Activated CD4-positive, alpha-beta T cell treated with anti-CD3 and anti-CD28 coated beads, Interleukin-2, amount 10 ng/mL, durations not matched to agents 7 days and 5 days (primary cell): Measurements from ENCODE around the gene LRRC2. TPM values are rescaled to one million over a fixed set of nuclear protein-coding genes. Genes with fewer than 3 reads are reported as not detected.

Experiments used
- CTCF ChIA-PET: fragments of 350-600 bp; sonication (Branson Sonifier 250); formaldehyde crosslinking; loops from one replicate; lab custom pipeline; 2021; ENCODE audit warnings: antibody characterized with exemption; lab: Charles Lee
- POLR2A ChIA-PET: fragments of 350-600 bp; sonication (Branson Sonifier 250); formaldehyde crosslinking; loops from one replicate; lab custom pipeline; 2021; ENCODE audit warnings: antibody characterized with exemption; lab: Charles Lee
- DNase-seq: peaks from one replicate; pipeline ENCODE4 v3.0.0-alpha.2; 2020
- H3K27ac Mint-ChIP-seq: one replicate; pipeline ENCODE4 v1.8.0; 2021; ENCODE audit warnings: mild to moderate bottlenecking, moderate library complexity, mixed read lengths
- H3K27me3 Mint-ChIP-seq: one replicate; pipeline ENCODE4 v1.8.0; 2021; ENCODE audit warnings: mixed read lengths
- H3K36me3 Mint-ChIP-seq: one replicate; pipeline ENCODE4 v1.8.0; 2021; ENCODE audit warnings: low read depth, mixed read lengths
- H3K4me1 Mint-ChIP-seq: one replicate; pipeline ENCODE4 v1.8.0; 2021; ENCODE audit warnings: mixed read lengths
- H3K4me3 Mint-ChIP-seq: one replicate; pipeline ENCODE4 v1.8.0; 2021; ENCODE audit warnings: mild to moderate bottlenecking, moderate library complexity, mixed read lengths
- H3K9me3 Mint-ChIP-seq: one replicate; pipeline ENCODE4 v1.8.0; 2021; ENCODE audit warnings: mixed read lengths
- total RNA-seq, 2 experiments: library from RNA; stranded (reverse); gene quantifications; one replicate each; pipeline ENCODE4 v1.2.3, GENCODE V29; 2021

LRRC2 gene
- total RNA-seq, 2 experiments from 2014 or later, result 0.27 to 0.29 TPM

DNA sequence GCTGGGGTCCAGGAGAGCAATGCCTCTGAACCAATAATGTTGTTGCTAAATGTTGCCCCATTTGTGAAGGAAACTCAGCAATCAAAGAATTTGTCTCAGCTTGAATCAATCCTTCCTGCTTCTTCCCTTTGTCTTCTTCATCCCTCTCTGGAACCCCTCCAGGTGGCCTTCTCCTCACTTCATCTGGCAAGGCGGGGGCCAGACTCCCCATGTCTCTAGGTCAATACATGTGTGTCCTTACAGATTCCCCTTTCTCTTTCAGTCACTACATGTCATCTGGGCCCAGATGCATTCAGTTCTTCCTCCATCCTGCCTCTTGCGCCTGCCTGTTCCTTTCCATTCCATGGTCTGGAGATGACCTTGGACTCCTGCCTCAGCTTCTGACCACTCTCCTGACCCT is 93.4 kb downstream of the LRRC2 start:
- H3K36me3 Mint-ChIP-seq, result peaks cover 2% of the 10 kb centered on the region
- DNase-seq, result no peak
- ChIA-PET POLR2A (no interaction called here), CTCF (interaction anchor here (1.3 kb wide), 1 partner anchor 16 kb away, joined by 4 read pairs; no protein-coding TSS in a partner anchor)
- no peak overlapping the region for H3K27ac Mint-ChIP-seq
- peaks cover 49% of the 10 kb centered on the region for H3K27me3 Mint-ChIP-seq
- peaks cover 14% of the 10 kb centered on the region for H3K9me3 Mint-ChIP-seq
- no peak overlapping the region for H3K4me3 Mint-ChIP-seq
- H3K4me1 Mint-ChIP-seq, result no peaks in the 10 kb centered on the region

DNA sequence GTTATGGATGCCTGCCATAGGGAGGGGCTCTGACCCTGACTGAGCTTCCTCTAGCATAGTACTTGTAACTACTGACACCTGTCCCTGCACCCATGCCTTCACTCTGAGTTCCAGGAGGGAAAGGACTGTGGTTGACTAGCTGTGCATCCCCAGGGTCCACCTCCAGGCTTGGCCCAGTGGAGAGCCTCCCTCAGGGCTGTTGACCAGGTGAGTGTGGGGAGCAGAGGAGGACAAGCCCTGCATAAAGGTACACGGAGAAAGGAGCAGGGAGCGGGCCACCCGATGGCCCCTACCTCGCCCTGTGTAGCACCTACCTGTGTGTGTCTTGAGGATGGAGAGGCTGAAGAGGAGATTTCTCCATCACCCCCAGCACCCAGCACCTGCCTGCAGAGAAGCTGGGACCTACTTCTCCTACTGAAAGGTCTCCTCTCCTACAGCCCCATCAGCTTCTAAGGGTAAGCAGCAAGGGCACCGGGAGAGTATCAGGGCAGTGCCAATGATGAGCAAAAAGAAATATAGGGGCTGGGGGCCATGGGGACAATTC is 94.7 kb downstream of the LRRC2 start:
- no peak overlapping the region for H3K27ac Mint-ChIP-seq
- peaks cover 14% of the 10 kb centered on the region for H3K9me3 Mint-ChIP-seq
- H3K4me3 Mint-ChIP-seq, result no peak overlapping the region
- POLR2A ChIA-PET, result no interaction called here
- no peaks in the 10 kb centered on the region for H3K4me1 Mint-ChIP-seq
- peaks cover 40% of the 10 kb centered on the region for H3K27me3 Mint-ChIP-seq
- no peak for DNase-seq
- CTCF ChIA-PET, result interaction anchor here (1.6 to 4.1 kb wide), 2 partner anchors 14 to 17 kb away, joined by 5 to 18 read pairs; no protein-coding TSS in a partner anchor
- peaks cover 2% of the 10 kb centered on the region for H3K36me3 Mint-ChIP-seq

DNA sequence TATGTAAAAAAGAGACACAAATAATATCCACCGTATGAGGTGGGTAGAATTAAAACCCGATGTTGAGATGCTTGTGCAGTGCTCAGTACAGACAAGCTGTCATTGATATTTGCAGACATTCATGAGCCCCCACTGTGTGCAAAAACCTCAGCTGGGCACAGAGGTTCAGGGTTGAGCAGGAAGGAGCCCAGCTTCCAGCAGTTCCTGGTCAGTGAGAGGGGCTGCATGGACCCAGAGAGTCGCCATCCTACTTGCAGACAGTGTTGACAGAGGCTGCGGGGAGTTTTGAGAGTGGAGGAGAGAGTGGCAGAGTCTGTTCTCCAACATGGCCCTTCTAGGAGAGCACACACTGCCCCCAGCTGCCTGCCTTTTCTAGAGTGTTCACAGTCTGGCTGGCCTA is 95.3 kb downstream of the LRRC2 start:
- Mint-ChIP-seq H3K36me3 (peaks cover 2% of the 10 kb centered on the region), H3K27ac (no peak overlapping the region), H3K4me1 (no peaks in the 10 kb centered on the region), H3K27me3 (peaks cover 45% of the 10 kb centered on the region), H3K4me3 (no peak overlapping the region), H3K9me3 (peaks cover 14% of the 10 kb centered on the region)
- DNase-seq, result no peak
- CTCF ChIA-PET, result interaction anchor here (0.9 to 4.1 kb wide), 3 partner anchors 15 to 113 kb away, joined by 5 to 18 read pairs (median 5); no protein-coding TSS in a partner anchor
- POLR2A ChIA-PET, result no interaction called here

DNA sequence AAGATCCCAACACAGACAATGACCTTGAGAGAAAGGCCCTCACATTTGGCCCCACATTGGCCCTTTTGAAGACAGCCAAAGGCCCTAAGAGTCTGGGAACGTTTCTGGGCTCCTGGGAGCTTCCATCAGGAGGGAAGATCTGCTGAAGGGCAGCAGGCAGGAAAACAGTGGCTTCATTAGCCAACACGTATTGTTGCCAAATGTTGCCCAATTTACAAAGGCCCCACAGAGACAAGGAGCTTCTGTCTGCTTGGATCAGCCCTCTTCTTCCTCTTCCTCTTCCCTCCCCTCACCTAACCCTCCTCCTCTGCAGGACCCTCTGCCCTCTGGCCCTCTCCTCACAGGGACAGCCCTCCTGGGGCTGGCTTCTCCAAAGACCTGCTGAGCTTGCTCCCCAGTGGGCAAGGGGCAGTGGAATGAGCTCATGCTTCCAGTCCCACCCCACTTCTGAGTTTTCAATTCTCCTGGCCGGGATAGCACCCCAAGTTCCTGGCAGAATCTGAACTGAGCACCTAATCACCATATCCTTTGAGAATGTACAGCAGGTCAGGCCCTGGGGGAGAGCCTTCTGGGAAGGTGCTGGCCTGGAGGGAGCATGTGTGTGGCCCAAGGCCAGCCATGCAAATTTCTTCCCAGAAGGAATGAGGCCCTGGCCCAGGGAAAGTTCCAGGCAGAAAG is 96.3 kb downstream of the LRRC2 start:
- Mint-ChIP-seq H3K27ac (no peak overlapping the region), H3K36me3 (peaks cover 2% of the 10 kb centered on the region), H3K4me1 (no peaks in the 10 kb centered on the region), H3K27me3 (peaks cover 46% of the 10 kb centered on the region), H3K4me3 (no peak overlapping the region), H3K9me3 (peaks cover 10% of the 10 kb centered on the region)
- no peak for DNase-seq
- ChIA-PET CTCF (interaction anchor here (0.6 to 4.1 kb wide), 7 partner anchors 10 to 161 kb away, joined by 3 to 18 read pairs (median 5); no protein-coding TSS in a partner anchor), POLR2A (no interaction called here)

DNA sequence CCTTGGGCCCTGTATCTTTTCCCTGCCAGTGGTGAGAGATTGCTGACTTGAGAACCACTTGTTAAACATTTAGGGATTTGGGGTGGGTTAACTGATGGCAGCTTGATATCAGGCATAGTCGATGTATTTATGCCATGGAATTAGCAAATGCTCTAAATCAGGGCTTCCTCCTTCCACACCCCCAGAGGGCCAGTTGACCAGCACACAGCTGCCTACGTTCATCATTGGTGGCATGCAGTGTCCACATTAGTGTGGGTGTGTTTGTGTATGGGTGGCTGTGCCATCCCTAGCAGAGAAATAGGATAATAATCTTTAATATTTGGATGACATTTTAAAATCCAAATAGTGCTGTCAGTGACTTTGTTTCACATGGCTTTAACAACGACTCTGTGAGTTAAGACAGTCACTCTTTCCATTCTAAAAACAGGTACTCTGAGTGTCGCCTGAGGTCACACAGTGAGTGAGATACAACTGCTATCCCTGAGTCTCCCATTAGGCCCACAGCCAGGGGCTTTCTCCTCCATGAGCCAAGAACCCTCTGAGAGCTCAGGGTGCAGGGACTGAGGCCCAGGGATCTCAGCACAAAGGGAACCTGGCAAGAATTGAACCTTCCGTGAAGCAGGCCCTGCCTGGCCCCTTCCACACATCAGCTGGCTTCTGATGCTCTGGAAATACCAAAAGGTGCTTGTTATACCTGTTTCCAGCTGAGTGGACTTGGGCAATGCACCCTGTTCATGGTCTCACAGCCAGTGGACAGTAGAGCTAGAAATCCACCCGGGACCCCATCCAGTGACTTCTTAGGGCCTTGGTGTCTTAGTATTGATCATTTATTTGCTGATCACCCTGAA is 97.1 kb downstream of the LRRC2 start:
- Mint-ChIP-seq H3K27me3 (peaks cover 43% of the 10 kb centered on the region), H3K4me1 (no peaks in the 10 kb centered on the region), H3K4me3 (no peak overlapping the region), H3K36me3 (no peaks in the 10 kb centered on the region), H3K27ac (no peak overlapping the region), H3K9me3 (peaks cover 4% of the 10 kb centered on the region)
- DNase-seq, result no peak
- ChIA-PET POLR2A (no interaction called here), CTCF (interaction anchor here (0.6 to 4.1 kb wide), 7 partner anchors 9 to 1228 kb away, joined by 3 to 18 read pairs (median 4); no protein-coding TSS in a partner anchor)

DNA sequence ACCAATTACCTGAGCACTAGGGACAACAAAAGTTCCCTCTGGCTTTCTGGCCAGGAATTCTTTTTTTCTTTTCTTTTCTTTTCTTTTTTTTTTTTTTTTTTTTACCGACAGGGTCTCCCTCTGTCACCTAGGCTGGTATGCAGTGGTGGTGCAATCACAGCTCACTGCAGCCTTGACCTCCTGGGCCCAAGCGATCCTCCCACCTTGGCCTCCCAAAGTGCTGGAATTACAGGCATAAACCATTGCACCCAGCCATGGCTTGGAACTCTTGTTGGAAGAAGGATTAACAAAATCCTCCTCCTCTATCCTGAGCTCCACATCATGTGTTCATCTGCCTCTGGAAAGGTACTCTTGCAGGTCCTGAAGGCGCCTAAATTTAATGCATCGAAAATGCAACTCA is 98.5 kb downstream of the LRRC2 start:
- Mint-ChIP-seq H3K27ac (no peak overlapping the region), H3K36me3 (no peaks in the 10 kb centered on the region), H3K4me3 (no peak overlapping the region), H3K9me3 (no peaks in the 10 kb centered on the region), H3K4me1 (peaks cover 2% of the 10 kb centered on the region), H3K27me3 (peaks cover 45% of the 10 kb centered on the region)
- DNase-seq, result no peak
- ChIA-PET CTCF (interaction anchor here (4.1 kb wide), 1 partner anchor 21 kb away, joined by 18 read pairs; no protein-coding TSS in a partner anchor), POLR2A (no interaction called here)

DNA sequence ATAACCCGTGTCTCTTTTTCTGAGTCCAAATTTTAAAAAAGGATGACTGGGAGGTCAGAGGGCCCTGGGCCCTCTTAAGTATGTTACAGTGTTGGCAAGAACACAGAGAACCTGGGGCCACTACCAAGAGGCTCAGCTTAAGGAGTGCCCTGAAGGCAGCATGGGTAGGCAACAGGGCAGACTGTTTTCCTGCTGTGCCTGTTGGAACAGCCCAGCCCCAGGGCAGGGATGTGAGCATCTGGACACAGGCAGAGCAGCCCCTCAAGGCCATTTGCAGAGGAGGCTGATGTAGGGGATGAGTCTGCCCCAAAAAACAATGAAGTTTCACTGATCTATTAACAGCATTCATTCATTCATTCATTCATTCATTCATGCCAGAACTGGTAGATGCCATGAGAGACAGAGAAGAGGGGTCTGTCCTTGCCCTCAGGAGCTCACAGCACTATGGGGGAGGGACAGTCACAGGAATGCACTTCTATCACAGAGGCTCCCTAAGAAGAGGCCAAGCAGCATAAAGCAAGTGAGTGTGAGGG is 99.2 kb downstream of the LRRC2 start:
- Mint-ChIP-seq H3K27ac (no peak overlapping the region), H3K4me1 (peaks cover 2% of the 10 kb centered on the region), H3K36me3 (no peaks in the 10 kb centered on the region), H3K4me3 (no peak overlapping the region), H3K27me3 (peaks cover 45% of the 10 kb centered on the region), H3K9me3 (no peaks in the 10 kb centered on the region)
- DNase-seq, result no peak
- POLR2A ChIA-PET, result no interaction called here
- CTCF ChIA-PET, result interaction anchor here (0.6 to 4.1 kb wide), 3 partner anchors 15 to 116 kb away, joined by 3 to 18 read pairs (median 3); no protein-coding TSS in a partner anchor

DNA sequence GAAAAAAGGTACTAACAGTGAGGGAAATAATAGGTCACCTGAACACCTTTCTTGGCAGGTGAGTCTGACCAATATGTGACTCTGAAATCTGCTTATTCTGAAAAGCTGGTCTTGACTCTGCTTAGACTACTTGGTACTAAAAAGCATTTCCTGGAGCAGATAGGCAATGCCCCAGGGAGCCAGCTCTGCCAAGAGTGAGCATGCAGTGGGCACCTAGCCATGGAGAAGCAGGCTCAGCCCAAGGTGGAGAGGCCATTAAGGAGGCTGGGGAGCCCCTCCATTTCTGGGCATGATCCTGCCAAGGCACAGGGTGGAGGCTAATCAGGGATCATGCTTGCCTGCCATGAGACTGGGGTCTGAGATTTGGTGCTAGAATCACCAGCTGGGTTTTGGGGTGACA is 99.8 kb downstream of the LRRC2 start:
- CTCF ChIA-PET, result interaction anchor here (0.6 to 1.1 kb wide), 2 partner anchors 14 to 117 kb away, joined by 3 read pairs; no protein-coding TSS in a partner anchor
- H3K36me3 Mint-ChIP-seq, result no peaks in the 10 kb centered on the region
- H3K27ac Mint-ChIP-seq, result peak overlapping the region; percentile 9
- POLR2A ChIA-PET, result no interaction called here
- DNase-seq, result no peak
- no peaks in the 10 kb centered on the region for H3K9me3 Mint-ChIP-seq
- peaks cover 2% of the 10 kb centered on the region for H3K4me1 Mint-ChIP-seq
- H3K27me3 Mint-ChIP-seq, result peaks cover 48% of the 10 kb centered on the region
- H3K4me3 Mint-ChIP-seq, result no peak overlapping the region

Other genes starting within 250 kb of the LRRC2 start
- gene CCR2, start 212.2 kb downstream of the LRRC2 start, total RNA-seq, result 10 to 100 TPM; 28.6 to 29.1 TPM
- gene CCR5, start 195.4 kb downstream of the LRRC2 start, total RNA-seq, result 10 to 100 TPM; 21.6 to 25.2 TPM
- 1 to 10 TPM; 5.3 to 5.8 TPM for gene CCRL2, start 159.0 kb downstream of the LRRC2 start, total RNA-seq
- not detected for gene LTF, start 101.4 kb downstream of the LRRC2 start, total RNA-seq
- gene RTP3, start 68.3 kb downstream of the LRRC2 start, total RNA-seq, result not detected
- gene FAM240A, start 46.2 kb upstream of the LRRC2 start, total RNA-seq, result not detected
- gene ALS2CL, start 127.4 kb upstream of the LRRC2 start, total RNA-seq, result 10 to 100 TPM; 15.5 to 16.6 TPM
- gene TMIE, start 135.1 kb upstream of the LRRC2 start, total RNA-seq, result 1 to 10 TPM; 1.2 to 1.6 TPM
- gene PRSS50, start 151.6 kb upstream of the LRRC2 start, total RNA-seq, result not detected